GM12878 (cell line): ENCODE data around the gene GALNT9.
"Not testable (repeated sequence)": the region's sequence is repeated elsewhere in the genome, so short reads cannot be mapped to it uniquely, and the experiment has no call there.

Experiments used
- ATF3 ChIP-seq: IDR thresholded peaks from 2 replicates; pipeline ENCODE4 v1.6.1; 2011; ENCODE audit warnings: low read depth, mild to moderate bottlenecking, low read length, moderate library complexity, borderline replicate concordance; ENCODE audit errors: extremely low read depth
- CEBPB ChIP-seq, 2 experiments: fragments of 150-350 bp in 1 of 2; IDR thresholded peaks; 2 replicates each; pipeline ENCODE4 v1.6.1; 2012 to 2014; ENCODE audit warnings: low read depth in 2 of 2, low read length in 2 of 2, borderline replicate concordance in 1 of 2, inconsistent platforms in 1 of 2
- CREB1 ChIP-seq: IDR thresholded peaks from 2 replicates; pipeline ENCODE4 v1.6.1; 2012; ENCODE audit warnings: low read depth, mild to moderate bottlenecking, inconsistent platforms
- CTCF ChIP-seq, 3 experiments: IDR thresholded peaks in 2 of 3; conservative IDR thresholded peaks in 1 of 3; 2 replicates each; pipeline ENCODE4 v1.5.1; 2011; ENCODE audit warnings: low read depth in 3 of 3, low read length in 3 of 3, mild to moderate bottlenecking in 3 of 3, control low read depth in 2 of 3, moderate library complexity in 2 of 3, inconsistent platforms in 1 of 3, mixed read lengths in 1 of 3; ENCODE audit not compliant: control insufficient read depth in 2 of 3, insufficient read depth in 1 of 3; ENCODE audit errors: extremely low read depth in 1 of 3
- EGR1 ChIP-seq, 2 experiments: IDR thresholded peaks; 1 replicate in 1 of 2; 2 replicates in 1 of 2; pipeline ENCODE4 v1.6.1; 2011 to 2012; ENCODE audit warnings: low read depth in 2 of 2, low read length in 2 of 2, borderline replicate concordance in 1 of 2, mild to moderate bottlenecking in 1 of 2, moderate library complexity in 1 of 2
- POLR2AphosphoS5 ChIP-seq: IDR thresholded peaks from 2 replicates; pipeline ENCODE4 v1.6.1; 2011; ENCODE audit warnings: mild to moderate bottlenecking, low read length, inconsistent platforms
- REST ChIP-seq: IDR thresholded peaks from 2 replicates; pipeline ENCODE4 v1.6.1; 2012; ENCODE audit warnings: mild to moderate bottlenecking, low read depth, low read length
- SUPT20H ChIP-seq: IDR thresholded peaks from 2 replicates; pipeline ENCODE4 v1.6.1; 2011; ENCODE audit warnings: low read depth, mild to moderate bottlenecking, low read length, moderate library complexity, borderline replicate concordance; ENCODE audit not compliant: control insufficient read depth
- ZNF274 ChIP-seq: IDR thresholded peaks from one replicate; pipeline ENCODE4 v1.8.0; 2011; ENCODE audit not compliant: insufficient read length, insufficient read depth

- not testable (repeated sequence) for TF ChIP-seq REST; CEBPB (IDR thresholded peaks at IDR 0.05; ENCODE audit: borderline replicate concordance in 1 of 2, low read depth in 2 of 2, low read length in 2 of 2); POLR2AphosphoS5; SUPT20H; CREB1; ZNF274; CTCF (IDR thresholded peaks at IDR 0.05 in 2 of 3, conservative IDR thresholded peaks at IDR 0.05 in 1 of 3; ENCODE audit: control insufficient read depth in 2 of 3, extremely low read depth in 1 of 3, insufficient read depth in 1 of 3, low read depth in 3 of 3, low read length in 3 of 3); ATF3; EGR1 (IDR thresholded peaks at IDR 0.05; ENCODE audit: borderline replicate concordance in 1 of 2, low read depth in 2 of 2, low read length in 2 of 2)
These were observed 33.8 kb downstream of the GALNT9 start for GRCh38 chr12:132295561-132295960.
